ENCODE data around the gene ZBTB32.

Gene ZBTB32

GRCh38 chr19:35750167-35750566, 45.8 kb downstream of the ZBTB32 start:
- in situ Hi-C loops (cut with MboI; ENCODE audit: low sequenced_read_pairs) = no loop called here

DNA sequence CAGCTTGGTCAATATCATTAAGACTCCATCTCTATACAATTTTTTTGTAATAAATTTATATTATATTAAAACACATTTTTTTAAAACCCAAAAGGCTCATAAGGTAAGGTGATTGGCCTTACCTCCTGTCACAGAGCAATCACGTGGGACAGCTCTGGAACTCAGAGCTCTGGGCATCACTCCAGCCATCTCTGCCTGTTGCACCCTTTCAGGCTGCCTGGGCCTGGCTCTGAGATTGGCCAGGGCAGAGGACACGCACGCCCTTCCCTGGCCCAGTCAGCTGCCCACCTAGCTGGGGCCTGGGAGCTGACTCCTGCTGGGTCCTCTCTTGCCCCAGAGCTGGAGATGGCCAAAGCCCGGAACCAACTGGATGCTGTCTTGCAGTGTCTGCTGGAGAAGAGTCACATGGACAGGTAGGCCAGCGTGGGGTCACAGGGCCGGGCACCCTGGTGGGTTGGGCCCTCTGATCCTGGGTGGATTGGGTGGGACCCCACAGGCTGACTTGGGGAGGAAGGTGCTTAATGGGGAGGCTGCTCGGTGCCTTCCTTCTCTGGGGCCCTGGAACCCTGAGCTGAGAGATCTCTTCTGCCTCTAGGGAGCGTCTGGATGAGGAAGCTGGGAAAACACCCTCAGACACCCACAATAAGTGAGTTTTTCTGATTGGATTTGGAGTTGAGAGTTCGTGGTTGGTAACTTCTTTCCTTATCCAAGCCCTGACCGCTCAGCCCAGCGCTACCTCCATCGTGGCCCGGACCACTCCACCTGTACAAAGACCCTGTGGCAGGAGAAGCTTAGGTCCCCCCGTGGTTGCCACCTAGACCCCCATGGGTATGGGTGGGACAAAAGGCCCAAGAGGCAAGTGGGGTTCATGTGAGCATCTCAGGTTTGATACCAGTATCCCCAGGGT, 47.7 kb downstream of the ZBTB32 start:
- in situ Hi-C loops (cut with MboI; ENCODE audit: low sequenced_read_pairs) = no loop called here

DNA sequence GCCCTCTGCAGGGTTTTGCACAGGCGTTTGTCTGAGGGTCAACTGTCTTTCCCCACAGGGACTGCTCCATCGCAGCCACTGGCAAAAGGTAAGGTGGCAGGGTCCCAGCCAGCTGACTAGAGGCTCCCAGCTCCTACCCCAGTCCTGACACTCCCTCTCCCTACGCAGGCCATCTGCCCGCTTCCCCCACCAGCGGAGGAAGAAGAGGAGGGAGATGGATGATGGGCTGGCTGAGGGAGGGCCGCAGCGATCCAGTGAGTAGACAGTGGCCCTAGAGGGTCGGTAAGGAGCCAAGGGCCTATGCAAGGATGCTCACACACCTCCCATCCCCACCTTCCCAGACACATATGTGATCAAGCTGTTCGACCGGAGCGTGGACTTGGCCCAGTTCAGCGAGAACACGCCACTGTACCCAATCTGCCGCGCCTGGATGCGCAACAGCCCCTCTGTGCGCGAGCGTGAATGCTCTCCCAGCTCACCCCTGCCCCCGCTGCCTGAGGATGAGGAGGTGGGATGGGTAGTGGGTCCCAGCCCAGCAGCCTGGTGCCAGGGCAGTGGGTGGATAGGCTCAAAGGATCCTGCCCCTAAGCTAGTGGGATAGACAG, 48.5 kb downstream of the ZBTB32 start:
- in situ Hi-C loops (cut with MboI; ENCODE audit: low sequenced_read_pairs) = no loop called here

DNA sequence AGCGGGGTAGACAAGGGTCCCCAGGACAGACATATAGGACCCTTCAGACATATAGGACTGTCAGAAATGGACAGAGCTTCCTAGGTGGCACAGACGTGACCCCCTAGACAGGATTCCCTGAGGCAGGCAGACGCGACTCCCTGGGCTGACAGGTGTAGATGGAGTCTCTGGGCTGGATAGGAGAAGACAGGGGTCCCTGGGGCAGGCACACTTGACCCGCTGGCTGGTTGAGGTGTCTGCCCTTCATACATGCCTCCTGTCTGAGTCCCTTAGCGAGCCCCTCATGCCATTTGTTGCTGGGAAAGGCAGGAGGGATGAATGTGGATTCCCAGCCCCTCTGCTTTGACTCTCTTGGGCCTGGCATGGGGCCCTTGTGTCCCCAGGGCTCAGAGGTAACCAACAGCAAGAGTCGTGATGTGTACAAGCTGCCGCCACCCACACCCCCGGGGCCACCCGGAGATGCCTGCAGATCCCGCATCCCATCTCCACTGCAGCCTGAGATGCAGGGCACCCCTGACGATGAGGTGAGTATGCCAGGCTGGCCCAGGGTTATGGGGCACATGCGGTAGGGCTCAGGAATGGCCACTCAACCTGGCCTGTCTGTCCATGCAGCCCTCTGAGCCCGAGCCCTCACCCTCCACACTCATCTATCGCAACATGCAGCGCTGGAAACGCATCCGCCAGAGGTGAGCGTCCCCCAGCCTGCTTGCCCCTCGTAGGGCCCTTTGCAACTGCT, 49.4 kb downstream of the ZBTB32 start:
- in situ Hi-C loops (cut with MboI; ENCODE audit: low sequenced_read_pairs) = no loop called here

- in situ Hi-C loops (cut with MboI; ENCODE audit: low sequenced_read_pairs) = no loop called here
Measured at GRCh38 chr19:35754370-35755130, 50.2 kb downstream of the ZBTB32 start.

DNA sequence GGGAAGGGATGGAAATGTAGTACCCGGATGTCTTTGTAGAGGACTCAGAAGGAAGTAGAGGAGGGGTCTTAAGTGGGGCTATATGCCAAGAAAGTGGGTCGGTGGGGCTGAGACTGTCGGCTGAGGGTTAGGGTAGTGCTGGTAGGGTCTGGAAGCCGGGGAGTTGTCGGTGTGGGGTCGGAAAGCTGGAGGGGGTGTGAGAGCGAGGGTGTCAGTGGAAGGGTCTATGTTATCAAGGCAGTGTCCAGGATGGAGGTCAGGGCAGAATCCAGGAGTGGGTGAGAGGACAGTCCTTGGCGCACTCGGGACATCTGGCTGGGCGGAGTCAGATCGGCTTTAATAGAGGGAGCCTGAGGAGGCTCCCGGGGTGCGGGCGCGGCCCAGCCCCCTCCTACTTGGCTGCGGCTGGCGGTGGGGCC, 50.8 kb downstream of the ZBTB32 start:
- in situ Hi-C loops (cut with MboI; ENCODE audit: low sequenced_read_pairs) = no loop called here

DNA sequence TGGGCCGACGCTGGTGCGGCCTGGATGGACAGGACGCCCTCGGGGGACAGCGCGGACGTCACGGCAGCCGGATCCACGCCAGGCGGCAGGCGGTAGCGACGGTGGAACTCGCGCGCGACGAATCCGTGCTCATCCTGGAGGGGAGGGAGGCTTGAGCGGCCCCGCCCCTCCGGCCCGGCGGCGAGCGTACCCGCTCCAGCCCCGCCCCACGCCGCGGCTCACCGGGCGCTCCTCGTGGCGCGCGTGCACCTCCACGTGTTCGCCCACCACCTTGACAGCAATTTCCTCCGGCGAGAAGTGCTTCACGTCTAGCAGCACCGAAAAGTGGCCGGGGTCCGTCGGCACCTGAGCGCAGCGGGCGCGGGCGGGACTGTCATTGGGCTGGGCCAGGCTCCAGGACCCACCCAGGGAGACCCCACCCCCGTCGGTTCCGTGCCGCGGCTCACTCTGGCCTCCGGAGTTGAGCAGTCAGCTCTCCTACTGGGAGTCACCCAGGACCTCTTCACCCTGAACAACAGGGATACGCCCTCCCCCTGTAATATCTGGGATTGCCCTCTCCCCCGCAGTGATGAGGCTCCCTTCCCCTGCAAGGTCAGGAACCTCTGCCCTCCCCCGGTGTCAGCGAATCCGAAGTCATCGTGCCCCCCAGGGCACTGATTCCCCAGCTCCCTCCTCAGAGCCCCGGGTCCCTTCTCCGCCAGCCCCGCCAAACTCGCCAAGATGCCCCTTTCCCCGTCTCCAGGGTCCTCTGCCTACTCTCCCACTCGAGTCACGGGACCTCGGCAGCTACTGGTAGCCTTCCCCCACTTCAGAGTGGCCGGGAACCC, 51.4 kb downstream of the ZBTB32 start:
- in situ Hi-C loops (cut with MboI; ENCODE audit: low sequenced_read_pairs) = no loop called here

GRCh38 chr19:35756377-35757230, 52.2 kb downstream of the ZBTB32 start, which contains the start of gene HSPB6:
Gene HSPB6, minus strand, starts transcription at chr19:35757029. Its CDS starts 21 bp downstream, at chr19:35757008.
- in situ Hi-C loops (cut with MboI; ENCODE audit: low sequenced_read_pairs) = no loop called here

DNA sequence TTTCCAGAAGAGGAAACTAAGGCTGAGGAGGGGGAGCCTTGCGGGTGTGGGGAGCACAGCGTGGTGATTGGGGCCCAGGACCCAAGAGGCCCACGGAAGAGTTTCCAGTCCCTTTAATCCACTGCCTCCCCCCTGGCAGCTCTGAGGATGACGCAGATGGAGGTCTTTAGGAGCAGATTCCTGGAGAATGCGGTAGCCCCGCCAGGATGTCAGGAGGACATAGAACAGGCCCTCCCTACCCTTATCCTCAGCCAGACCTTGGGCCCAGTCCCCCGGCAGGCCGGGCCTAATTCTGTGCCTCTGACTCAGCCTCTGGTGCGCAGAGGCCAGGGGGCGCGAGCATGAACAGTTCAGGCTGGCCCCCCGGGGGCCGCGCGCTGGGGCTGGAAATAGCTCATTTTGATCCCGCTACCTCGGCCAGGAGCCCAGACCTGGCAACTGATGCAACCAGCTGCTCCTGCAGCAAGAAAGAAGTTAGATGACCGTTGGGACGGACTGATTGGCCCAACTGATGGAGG, 52.9 kb downstream of the ZBTB32 start:
- in situ Hi-C loops (cut with MboI; ENCODE audit: low sequenced_read_pairs) = no loop called here

DNA sequence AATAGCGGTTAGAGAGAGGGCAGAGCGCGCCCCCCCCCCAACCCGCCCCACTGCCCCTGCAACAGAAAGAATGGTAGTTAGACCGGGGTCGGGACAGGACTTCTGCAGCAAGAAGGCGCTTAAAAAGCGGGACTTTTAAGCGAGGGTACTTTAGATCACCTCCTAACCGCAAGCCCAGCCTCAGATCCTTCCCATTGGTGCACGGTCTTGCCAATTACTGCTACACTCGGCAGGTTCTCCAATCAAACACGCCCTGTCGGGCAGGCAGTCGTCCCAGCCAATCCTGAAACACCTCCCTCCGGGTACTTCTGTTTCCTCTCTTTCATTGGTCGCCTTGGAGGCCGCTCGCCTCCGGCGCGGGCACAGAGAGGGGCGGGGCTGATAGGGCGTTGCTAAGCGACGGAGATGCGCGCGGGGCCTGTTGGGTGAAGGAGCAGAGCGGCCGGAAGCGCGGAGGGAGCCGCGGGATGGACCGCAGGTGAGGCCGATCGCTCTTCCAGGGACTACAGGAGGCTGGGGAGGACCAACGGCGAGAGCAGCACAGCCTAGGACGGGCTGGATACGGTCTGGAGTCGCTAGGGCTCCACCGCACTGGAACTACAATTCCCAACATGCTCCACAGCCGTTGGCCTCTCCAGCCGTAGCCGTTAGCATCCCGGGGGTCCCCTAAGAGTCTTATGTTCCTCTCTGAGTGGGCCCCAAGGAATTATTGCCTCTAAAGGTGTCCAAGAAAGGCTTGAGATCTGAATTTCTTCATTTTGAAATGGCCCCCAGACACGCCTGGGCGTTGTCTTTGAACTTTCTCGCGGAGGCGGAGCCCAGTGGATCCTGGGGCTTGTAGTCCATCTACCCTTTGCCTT, 53.6 kb downstream of the ZBTB32 start, which contains the start of gene PROSER3:
PROSER3 (plus strand) TSS at position 428 of the 860 bp plus-strand sequence; CDS start at position 468, 40 bp downstream.
- in situ Hi-C loops (cut with MboI; ENCODE audit: low sequenced_read_pairs) = no loop called here

DNA sequence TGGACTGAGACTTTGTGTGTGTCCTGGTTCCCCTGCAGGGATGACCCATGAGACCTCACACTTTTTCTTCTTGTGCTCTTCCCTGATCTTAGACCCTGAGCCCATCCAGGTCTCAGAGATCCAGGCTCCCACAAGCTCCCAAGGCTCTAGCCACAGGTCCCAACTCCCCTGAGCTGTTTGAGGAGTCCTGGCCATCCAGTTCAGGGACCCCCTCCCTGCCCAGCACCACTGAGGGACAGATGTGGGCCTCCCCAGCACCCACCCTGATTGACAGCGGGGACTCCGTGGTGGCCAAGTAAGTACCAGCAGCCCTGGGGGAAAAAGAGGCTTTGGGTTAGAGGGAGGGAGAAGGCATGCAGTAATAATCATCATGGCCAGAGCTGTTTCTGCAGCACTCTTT, 55.3 kb downstream of the ZBTB32 start:
- in situ Hi-C loops (cut with MboI; ENCODE audit: low sequenced_read_pairs) = no loop called here

DNA sequence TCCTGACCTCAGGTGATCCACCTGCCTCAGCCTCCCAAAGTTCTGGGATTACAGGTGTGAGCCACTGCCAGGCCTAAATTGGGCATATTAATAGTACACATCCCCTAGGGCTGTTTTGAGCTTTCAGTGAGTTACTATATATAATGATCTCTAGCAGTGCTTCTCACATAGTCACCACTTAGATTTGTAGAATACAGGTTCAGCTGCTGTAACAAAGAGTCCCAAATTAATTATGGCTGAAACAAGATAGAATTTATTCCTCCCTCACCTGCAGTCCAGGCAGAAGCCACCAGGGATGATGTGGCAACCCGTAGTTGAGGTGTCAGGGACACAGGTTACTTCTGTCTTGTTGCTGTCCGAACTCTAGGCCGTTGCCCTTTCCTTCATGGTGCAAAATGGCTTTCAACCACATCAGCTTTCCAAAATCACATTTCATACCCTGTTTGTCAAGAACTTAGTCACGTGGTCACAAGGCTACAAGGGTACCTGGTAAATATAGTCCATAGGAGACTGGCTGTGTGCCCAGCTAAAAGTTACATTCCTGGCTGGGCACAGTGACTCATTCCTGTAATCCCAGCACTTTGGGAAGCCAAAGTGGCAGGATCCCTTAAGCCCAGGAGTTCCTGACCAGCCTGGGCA, 56.5 kb downstream of the ZBTB32 start:
- in situ Hi-C loops (cut with MboI; ENCODE audit: low sequenced_read_pairs) = no loop called here

DNA sequence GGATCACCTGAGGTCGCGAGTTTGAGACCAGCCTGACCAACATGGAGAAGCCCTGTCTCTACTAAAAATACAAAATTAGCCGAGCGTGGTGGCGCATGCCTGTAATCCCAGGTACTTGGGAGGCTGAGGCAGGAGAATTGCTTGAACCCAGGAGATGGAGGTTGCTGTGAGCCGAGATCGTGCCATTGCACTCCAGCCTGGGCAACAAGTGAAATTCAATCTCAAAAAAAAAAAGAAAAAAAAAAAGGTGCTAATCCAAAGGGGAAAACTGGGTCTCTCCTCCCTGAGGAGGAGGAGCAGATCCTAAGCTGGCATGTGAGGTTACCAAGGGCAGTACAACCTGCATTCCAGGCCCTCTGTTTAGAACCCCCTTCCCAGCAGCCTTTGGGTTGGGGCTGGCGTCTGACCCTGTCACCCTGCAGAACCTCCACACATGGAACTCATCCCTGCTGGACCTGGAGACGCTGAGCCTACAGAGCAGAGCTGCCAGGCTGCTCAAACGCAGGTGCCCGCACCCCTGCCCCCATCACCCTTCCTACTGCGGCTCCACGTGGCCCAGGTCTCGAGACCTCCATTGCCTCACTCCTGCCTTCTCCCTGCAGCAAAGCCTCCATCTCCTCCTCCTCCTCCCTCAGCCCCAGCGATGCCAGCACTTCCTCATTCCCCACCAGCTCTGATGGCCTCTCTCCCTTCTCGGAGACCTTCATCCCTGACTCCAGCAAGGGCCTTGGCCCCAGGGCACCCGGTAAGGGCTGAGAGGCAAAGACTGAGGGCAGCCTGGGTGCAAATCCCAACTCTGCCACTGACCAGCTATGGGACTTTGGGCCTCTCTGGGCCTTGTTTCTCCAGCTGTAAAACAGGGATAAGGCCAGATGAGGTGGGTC, 60.3 kb downstream of the ZBTB32 start:
- in situ Hi-C loops (cut with MboI; ENCODE audit: low sequenced_read_pairs) = no loop called here

All from hTERT RPE-1 (cell line).